CD4-positive, alpha-beta T cell treated with Interleukin-12 subunit alpha and Interleukin-12 subunit beta, for 1 hour (primary cell): ENCODE results near the gene PSAP.

ENCODE experiments used
- DNase-seq: peaks from one replicate; pipeline ENCODE4 v3.0.0-alpha.2; 2020

PSAP gene

GRCh38 chr10:71782221-71782916, 68.7 kb downstream of the PSAP start:
- DNase-seq = no peak

- DNase-seq = no peak
These were observed 70.3 kb downstream of the PSAP start for GRCh38 chr10:71780719-71781118.

GRCh38 chr10:71780156-71780555, 70.9 kb downstream of the PSAP start:
- DNase-seq = no peak

GRCh38 chr10:71779641-71780040, 71.4 kb downstream of the PSAP start:
- no peak for DNase-seq

GRCh38 chr10:71778071-71778825, 72.8 kb downstream of the PSAP start:
- DNase-seq = no peak

- no peak for DNase-seq
These were observed 73.7 kb downstream of the PSAP start for GRCh38 chr10:71777213-71777985.

GRCh38 chr10:71776481-71776925, 74.5 kb downstream of the PSAP start:
- DNase-seq = no peak

GRCh38 chr10:71774916-71775702, 75.9 kb downstream of the PSAP start:
- no peak for DNase-seq

- DNase-seq = peak; percentile 95
These were observed 77.7 kb downstream of the PSAP start, which contains the start of gene VSIR for GRCh38 chr10:71773221-71773971. VSIR (minus strand) TSS chr10:71773520; CDS start chr10:71773439, 81 bp downstream.

- DNase-seq = no peak
These were observed 78.2 kb downstream of the PSAP start for GRCh38 chr10:71772832-71773220.

- DNase-seq = peak; percentile 36
These were observed 79.0 kb downstream of the PSAP start for GRCh38 chr10:71771821-71772617.

GRCh38 chr10:71771204-71771603, 79.8 kb downstream of the PSAP start:
- no peak for DNase-seq

- DNase-seq = no peak
These were observed 80.3 kb downstream of the PSAP start for GRCh38 chr10:71770789-71771188.

- no peak for DNase-seq
These were observed 80.8 kb downstream of the PSAP start for GRCh38 chr10:71770255-71770654.

- DNase-seq = peak; percentile 55
These were observed 81.7 kb downstream of the PSAP start for GRCh38 chr10:71769279-71769823.

GRCh38 chr10:71767420-71768035, 83.5 kb downstream of the PSAP start:
- DNase-seq = no peak

- DNase-seq = peak; percentile 63
These were observed 84.2 kb downstream of the PSAP start for GRCh38 chr10:71766717-71767419.
